ENCODE results near the gene AHDC1.
"Not testable (repeated sequence)": the region's sequence is repeated elsewhere in the genome, so short reads cannot be mapped to it uniquely, and the experiment has no call there.

AHDC1 gene

GRCh38 chr1:27603681-27604578 is at the start of gene AHDC1:
Gene AHDC1, minus strand, starts transcription at chr1:27604144. Its CDS starts 52,029 bp downstream, at chr1:27552115.
- intact Hi-C loops (cut with DNase I), result loop anchor here (5.0 kb wide), 2 partner anchors 187 to 372 kb away; partner anchors contain the start of gene WDTC1

GRCh38 chr1:27652111-27652864 is 48.3 kb upstream of the AHDC1 start:
- intact Hi-C loops (cut with DNase I), result no loop called here
- peak in 2 of 10 donors; percentile 4 for DNase-seq

More at GRCh38 chr1:27603681-27604578, at the start of gene AHDC1:
- DNase-seq, result peak; percentile 80 to 99 (median 90)

GRCh38 chr1:27650539-27651175 is 46.7 kb upstream of the AHDC1 start:
- peak in 3 of 10 donors; percentile 8 to 59 (median 21) for DNase-seq
- intact Hi-C loops (cut with DNase I), result no loop called here

GRCh38 chr1:27650171-27650538 is 46.2 kb upstream of the AHDC1 start:
- DNase-seq, result peak in 3 of 10 donors; percentile 11 to 69 (median 22)
- intact Hi-C loops (cut with DNase I), result no loop called here

GRCh38 chr1:27649306-27649635 is 45.3 kb upstream of the AHDC1 start:
- intact Hi-C loops (cut with DNase I), result no loop called here
- DNase-seq, result peak in 3 of 10 donors; percentile 19 to 77 (median 52)

GRCh38 chr1:27648602-27649305 is 44.8 kb upstream of the AHDC1 start:
- peak in 3 of 10 donors; percentile 4 to 13 (median 12) for DNase-seq

GRCh38 chr1:27647328-27647727 is 43.4 kb upstream of the AHDC1 start:
- intact Hi-C loops (cut with DNase I), result no loop called here
- peak in 2 of 10 donors; percentile 8 to 40 for DNase-seq

More at GRCh38 chr1:27648602-27649305, 44.8 kb upstream of the AHDC1 start:
- intact Hi-C loops (cut with DNase I), result no loop called here

- intact Hi-C loops (cut with DNase I), result no loop called here
- DNase-seq, result peak in 2 of 10 donors; percentile 62 to 64
These were observed 42.7 kb upstream of the AHDC1 start for GRCh38 chr1:27646676-27647075.

GRCh38 chr1:27645071-27645415 is 41.1 kb upstream of the AHDC1 start:
- DNase-seq, result peak in 2 of 10 donors; percentile 48 to 58
- intact Hi-C loops (cut with DNase I), result no loop called here

- intact Hi-C loops (cut with DNase I), result no loop called here
- DNase-seq, result no peak
These were observed 40.6 kb upstream of the AHDC1 start for GRCh38 chr1:27644369-27645070.

- intact Hi-C loops (cut with DNase I), result no loop called here
- DNase-seq, result peak in 2 of 10 donors; percentile 74 to 88
These were observed 39.8 kb upstream of the AHDC1 start for GRCh38 chr1:27643600-27644368.

GRCh38 chr1:27640514-27640913 is 36.6 kb upstream of the AHDC1 start:
- DNase-seq, result peak in 2 of 10 donors; percentile 4 to 54
- intact Hi-C loops (cut with DNase I), result not testable (repeated sequence)

GRCh38 chr1:27638805-27639204 is 34.9 kb upstream of the AHDC1 start:
- intact Hi-C loops (cut with DNase I), result no loop called here
- peak in 2 of 10 donors; percentile 3 to 8 for DNase-seq

- DNase-seq, result peak in 2 of 10 donors; percentile 13 to 32
- intact Hi-C loops (cut with DNase I), result no loop called here
These were observed 34.2 kb upstream of the AHDC1 start for GRCh38 chr1:27638047-27638734.

- intact Hi-C loops (cut with DNase I), result no loop called here
- DNase-seq, result peak in 2 of 10 donors; percentile 15 to 51
These were observed 31.6 kb upstream of the AHDC1 start for GRCh38 chr1:27635396-27636142.

GRCh38 chr1:27634985-27635367 is 31.0 kb upstream of the AHDC1 start, which contains the start of gene FGR:
Gene FGR, minus strand, starts transcription at chr1:27635185. Its CDS starts 11,269 bp downstream, at chr1:27623916.
- peak in 2 of 10 donors; percentile 55 to 69 for DNase-seq
- intact Hi-C loops (cut with DNase I), result no loop called here
